HG02642 (cell line): ENCODE measurements around the gene CCL26.
"Not testable (repeated sequence)": the region's sequence is repeated elsewhere in the genome, so short reads cannot be mapped to it uniquely, and the experiment has no call there.

Experiments used
- ATAC-seq: cut with Tn5 transposase; IDR thresholded peaks from one replicate; pipeline ENCODE4 v1.9.1; 2021; ENCODE audit warnings: mild to moderate bottlenecking; ENCODE audit not compliant: unreplicated experiment, poor library complexity

CCL26 gene

GRCh38 chr7:75793676-75794075, 21.7 kb upstream of the CCL26 start:
- no peak for ATAC-seq

GRCh38 chr7:75792567-75792966, 20.6 kb upstream of the CCL26 start:
- not testable (repeated sequence) for ATAC-seq

DNA sequence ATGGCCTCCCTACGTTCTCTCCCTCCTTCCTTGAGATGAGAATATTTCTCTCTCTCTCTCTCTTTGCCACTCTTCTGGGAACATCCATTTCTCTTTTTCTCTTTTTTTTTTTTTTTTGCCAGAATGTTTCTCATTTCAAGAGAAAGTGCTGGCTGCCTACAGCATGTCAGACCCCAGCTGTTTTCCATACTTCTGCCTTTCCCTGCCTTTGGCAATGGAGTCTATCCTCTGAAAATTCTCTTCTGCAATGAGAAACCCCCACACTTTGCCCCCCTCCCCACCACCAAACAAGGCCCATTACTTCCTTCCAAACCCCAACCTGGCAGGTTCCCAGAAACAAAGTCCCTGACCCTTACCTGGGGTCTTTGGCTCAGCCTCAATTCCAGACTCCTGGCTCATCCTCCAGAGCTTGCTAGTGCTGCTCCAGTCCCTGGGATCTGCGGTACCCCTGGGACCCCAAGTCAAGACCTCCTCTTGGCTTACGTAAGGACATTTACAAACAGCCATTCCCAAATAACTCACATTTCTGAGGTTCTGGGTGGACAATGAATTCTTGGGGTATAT, 17.4 kb upstream of the CCL26 start:
- no peak for ATAC-seq

- not testable (repeated sequence) for ATAC-seq
Observed at GRCh38 chr7:75788154-75788847, 16.3 kb upstream of the CCL26 start.

DNA sequence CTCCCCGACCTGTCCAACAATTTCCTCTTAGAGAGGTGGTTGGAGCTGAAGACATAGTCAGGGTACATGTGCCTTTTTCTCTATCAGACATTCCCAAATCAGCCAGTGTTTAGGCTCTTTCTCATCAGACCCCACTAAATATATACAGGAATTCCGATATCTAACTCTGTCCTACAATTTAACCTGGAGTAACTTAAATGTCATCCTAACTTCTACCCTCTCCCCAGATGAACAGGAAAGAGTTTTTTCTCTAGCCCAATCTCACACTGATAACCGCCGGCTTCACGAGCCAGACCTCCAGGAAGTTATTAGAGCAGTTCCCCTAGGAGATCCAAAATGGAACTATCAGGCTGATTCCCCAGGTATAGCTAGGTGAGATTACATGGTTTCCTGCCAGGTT, 11.0 kb upstream of the CCL26 start:
- ATAC-seq, result not testable (repeated sequence)

DNA sequence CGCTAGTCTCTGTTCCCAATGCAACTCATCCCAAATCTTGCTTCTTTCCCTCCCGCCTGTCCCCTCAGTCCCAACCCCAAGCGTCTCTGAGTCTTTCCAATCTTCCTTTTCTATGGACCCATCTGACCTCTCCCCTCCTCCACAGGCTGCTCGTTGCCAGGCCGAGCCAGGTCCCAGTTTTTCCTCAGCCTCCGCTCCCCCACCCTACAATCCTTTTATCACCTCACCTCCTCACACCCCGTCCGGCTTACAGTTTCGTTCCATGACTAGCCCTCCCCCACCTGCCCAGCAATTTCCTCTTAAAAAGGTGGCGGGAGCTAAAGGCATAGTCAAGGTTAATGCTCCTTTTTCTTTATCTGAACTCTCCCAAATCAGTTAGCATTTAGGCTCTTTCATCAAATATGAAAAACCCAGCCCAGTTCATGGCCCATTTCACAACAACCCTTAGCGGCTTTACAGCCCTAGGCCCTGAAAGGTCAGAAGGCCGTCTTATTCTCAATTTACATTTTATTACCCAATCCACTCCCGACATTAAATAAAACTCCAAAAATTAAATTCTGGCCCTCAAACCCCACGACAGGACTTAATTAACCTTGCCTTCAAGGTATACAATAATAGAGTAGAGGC, 8.7 kb upstream of the CCL26 start:
- not testable (repeated sequence) for ATAC-seq

GRCh38 chr7:75779516-75779915, 7.5 kb upstream of the CCL26 start:
- ATAC-seq, result not testable (repeated sequence)

DNA sequence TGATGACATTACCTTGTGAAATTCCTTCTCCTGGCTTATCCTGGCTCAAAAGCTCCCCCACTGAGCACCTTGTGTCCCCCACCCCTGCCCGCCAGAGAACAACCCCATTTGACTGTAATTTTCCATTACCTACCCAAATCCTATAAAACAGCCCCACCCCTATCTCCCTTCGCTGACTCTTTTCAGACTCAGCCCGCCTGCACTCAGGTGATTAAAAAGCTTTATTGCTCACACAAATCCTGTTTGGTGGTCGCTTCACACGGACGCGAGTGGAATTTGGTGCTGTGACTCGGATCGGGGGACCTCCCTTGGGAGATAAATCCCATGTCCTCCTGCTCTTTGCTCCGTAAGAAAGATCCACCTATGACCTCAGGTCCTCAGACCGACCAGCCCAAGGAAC, 7.0 kb upstream of the CCL26 start:
- not testable (repeated sequence) for ATAC-seq

DNA sequence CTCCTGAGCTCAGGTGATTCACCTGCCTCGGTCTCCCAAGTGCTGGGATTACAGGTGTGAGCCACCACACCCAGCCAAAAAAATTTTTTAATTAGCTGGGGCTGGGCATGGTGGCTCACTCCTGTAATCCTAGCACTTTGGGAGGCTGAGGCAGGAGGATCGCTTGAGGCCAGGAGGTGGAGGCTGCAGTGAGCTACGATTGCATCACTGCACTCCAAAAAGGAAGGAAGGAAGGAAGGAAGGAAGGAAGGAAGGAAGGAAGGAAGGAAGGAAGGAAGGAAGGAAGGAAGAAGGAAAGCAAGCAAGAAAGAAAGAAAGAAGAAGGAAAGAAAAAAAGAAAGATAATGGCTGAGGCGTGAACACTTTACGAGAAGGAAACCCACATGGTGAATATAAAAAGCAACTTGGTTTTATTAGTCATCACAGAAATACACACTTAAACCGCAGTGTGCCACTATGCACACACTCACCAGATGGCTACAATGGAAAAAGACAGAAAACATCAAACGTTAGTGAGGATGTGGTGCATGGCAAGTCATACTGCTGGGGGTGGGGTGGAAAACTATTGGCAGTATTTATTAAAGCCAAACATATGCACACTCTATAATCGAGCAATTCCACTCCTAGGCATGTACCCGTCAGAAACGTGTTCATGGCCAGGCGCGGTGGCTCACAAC, 4.4 kb upstream of the CCL26 start:
- ATAC-seq, result no peak

GRCh38 chr7:75773958-75774357, 1.9 kb upstream of the CCL26 start:
- ATAC-seq, result not testable (repeated sequence)

- no peak for ATAC-seq
Observed at GRCh38 chr7:75771224-75771623, 787 bp downstream of the CCL26 start.

DNA sequence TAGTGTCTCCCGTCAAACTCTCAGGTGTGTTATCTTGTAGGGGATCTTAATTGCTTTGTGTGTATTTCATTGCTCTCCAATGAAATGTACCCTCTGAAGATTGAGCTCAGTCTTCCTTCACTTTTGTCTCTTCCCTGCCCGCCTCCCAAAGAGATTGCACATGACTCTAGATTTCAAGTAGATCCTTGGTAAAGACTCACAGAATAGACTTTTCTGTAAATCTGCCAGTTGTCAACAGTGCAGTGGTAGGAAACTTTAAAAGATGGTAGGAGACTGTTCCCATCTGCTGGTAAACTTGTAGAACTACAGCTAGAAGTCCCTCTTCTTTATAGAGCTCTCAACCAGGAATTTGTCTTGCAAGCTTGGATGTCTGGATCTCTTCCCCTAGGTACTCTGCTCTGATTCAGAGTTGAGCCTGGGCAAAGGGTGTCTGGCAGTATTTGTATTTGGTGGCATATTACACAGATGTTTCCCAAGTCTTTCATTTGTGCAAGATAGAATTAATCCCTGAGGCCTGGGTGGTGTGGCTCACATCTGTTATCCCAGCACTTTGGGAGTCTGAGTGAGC, 9.6 kb downstream of the CCL26 start:
- ATAC-seq, result no peak

DNA sequence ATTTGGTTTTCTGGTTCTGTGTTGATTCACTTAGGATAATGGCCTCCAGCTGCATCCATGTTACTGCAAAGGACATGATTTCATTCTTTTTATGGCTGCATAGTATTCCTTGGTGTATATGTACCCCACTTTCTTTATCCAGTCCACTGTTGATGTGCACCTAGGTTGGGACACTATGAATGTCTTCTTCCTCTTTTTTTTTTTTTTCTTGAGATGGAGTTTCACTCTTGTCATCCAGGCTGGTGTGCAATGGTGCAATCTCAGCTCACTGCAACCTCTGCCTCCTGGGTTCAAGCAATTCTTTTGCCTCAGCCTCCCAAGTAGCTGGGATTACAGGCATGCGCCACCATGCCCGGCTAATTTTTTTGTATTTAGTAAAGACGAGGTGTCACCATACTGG, 10.2 kb downstream of the CCL26 start:
- not testable (repeated sequence) for ATAC-seq

DNA sequence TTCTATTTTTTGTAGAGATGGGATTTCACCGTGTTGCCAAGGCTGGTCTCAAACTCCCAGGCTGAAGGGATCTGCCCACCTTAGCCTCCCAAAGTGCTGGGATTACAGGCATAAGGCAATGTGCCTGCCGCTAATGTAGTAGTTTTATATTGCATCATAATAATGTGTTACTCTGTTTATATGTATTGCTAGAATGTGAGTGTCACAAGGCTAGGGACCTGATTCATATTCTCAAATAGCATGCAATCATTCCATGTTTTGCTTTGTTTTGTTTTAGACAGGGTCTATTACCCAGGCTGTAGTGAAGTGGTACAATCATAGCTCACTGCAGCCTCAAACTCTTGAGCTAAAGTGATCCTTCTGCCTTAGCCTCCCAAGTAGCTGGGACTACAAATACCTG, 13.5 kb downstream of the CCL26 start:
- ATAC-seq, result no peak

DNA sequence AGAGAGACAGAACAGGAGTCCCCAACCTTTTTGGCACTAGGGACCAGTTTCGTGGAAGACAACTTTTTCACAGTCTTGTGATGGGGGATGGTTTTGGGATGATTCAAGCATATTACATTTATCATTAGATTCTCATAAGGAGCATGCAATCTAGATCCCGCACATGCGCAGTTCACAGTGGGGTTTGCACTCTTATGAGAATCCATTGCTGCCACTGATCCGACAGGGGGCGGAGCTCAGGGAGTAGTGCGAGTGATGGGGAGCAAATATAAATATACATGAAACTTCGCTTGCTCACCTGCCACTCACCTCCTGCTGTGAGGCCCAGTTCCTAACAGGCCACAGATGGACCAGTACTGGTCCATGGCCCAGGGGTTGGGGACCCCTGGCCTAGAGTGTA, 14.2 kb downstream of the CCL26 start:
- no peak for ATAC-seq

- ATAC-seq, result no peak
Observed at GRCh38 chr7:75756991-75757676, 14.9 kb downstream of the CCL26 start.

GRCh38 chr7:75756206-75756990, 15.6 kb downstream of the CCL26 start:
- no peak for ATAC-seq

- no peak for ATAC-seq
Observed at GRCh38 chr7:75743455-75743859, 28.6 kb downstream of the CCL26 start.

GRCh38 chr7:75740846-75741497, 31.0 kb downstream of the CCL26 start:
- ATAC-seq, result no peak
